Rectal smooth muscle tissue (tissue), 1 donor: ENCODE measurements around the gene CLDN19.

Source experiments
- H3K27ac ChIP-seq: one replicate; pipeline ENCODE4 v1.7.0; 2013; ENCODE audit warnings: low read depth, low read length, inconsistent platforms
- H3K27me3 ChIP-seq: one replicate; pipeline ENCODE4 v1.7.0; 2013; ENCODE audit warnings: low read length; ENCODE audit not compliant: control insufficient read depth, insufficient read depth
- H3K36me3 ChIP-seq: one replicate; pipeline ENCODE4 v1.7.0; 2013; ENCODE audit warnings: low read length; ENCODE audit not compliant: control insufficient read depth, insufficient read depth
- H3K4me1 ChIP-seq: one replicate; pipeline ENCODE4 v1.7.0; 2013; ENCODE audit warnings: low read length; ENCODE audit not compliant: control insufficient read depth, insufficient read depth
- H3K4me3 ChIP-seq: one replicate; pipeline ENCODE4 v1.7.0; 2013; ENCODE audit warnings: low read length
- H3K9ac ChIP-seq: one replicate; pipeline ENCODE4 v1.7.0; 2013; ENCODE audit warnings: low read length

CLDN19 gene

GRCh38 chr1:42743317-42744147 is 3.5 kb upstream of the CLDN19 start:
- H3K4me1 ChIP-seq = no peaks in the 10 kb centered on the region
- no peaks in the 10 kb centered on the region for H3K36me3 ChIP-seq
- no peak overlapping the region for H3K4me3 ChIP-seq
- H3K27ac ChIP-seq = no peak overlapping the region
- H3K9ac ChIP-seq = no peak overlapping the region
- no peaks in the 10 kb centered on the region for H3K27me3 ChIP-seq

GRCh38 chr1:42742617-42743316 is 2.7 kb upstream of the CLDN19 start:
- Histone ChIP-seq H3K4me3 (no peak overlapping the region), H3K27me3 (no peaks in the 10 kb centered on the region), H3K36me3 (no peaks in the 10 kb centered on the region), H3K9ac (no peak overlapping the region), H3K4me1 (no peaks in the 10 kb centered on the region), H3K27ac (no peak overlapping the region)

- H3K27me3 ChIP-seq = no peaks in the 10 kb centered on the region
- H3K36me3 ChIP-seq = no peaks in the 10 kb centered on the region
- no peak overlapping the region for H3K4me3 ChIP-seq
- no peak overlapping the region for H3K9ac ChIP-seq
- no peaks in the 10 kb centered on the region for H3K4me1 ChIP-seq
- no peak overlapping the region for H3K27ac ChIP-seq
Measured at GRCh38 chr1:42742141-42742540, 2.1 kb upstream of the CLDN19 start.

GRCh38 chr1:42741706-42742105 is 1.7 kb upstream of the CLDN19 start:
- Histone ChIP-seq H3K4me3 (no peak overlapping the region), H3K27ac (no peak overlapping the region), H3K27me3 (no peaks in the 10 kb centered on the region), H3K4me1 (no peaks in the 10 kb centered on the region), H3K9ac (no peak overlapping the region), H3K36me3 (no peaks in the 10 kb centered on the region)

- H3K27ac ChIP-seq = no peak overlapping the region
- H3K36me3 ChIP-seq = no peaks in the 10 kb centered on the region
- H3K9ac ChIP-seq = no peak overlapping the region
- H3K4me3 ChIP-seq = no peak overlapping the region
- H3K27me3 ChIP-seq = no peaks in the 10 kb centered on the region
- no peaks in the 10 kb centered on the region for H3K4me1 ChIP-seq
Measured at GRCh38 chr1:42740851-42741580, 980 bp upstream of the CLDN19 start.

GRCh38 chr1:42738678-42739226 is 1.3 kb downstream of the CLDN19 start:
- no peak overlapping the region for H3K4me3 ChIP-seq
- H3K4me1 ChIP-seq = no peaks in the 10 kb centered on the region
- H3K9ac ChIP-seq = no peak overlapping the region

GRCh38 chr1:42737986-42738677 is 1.9 kb downstream of the CLDN19 start:
- H3K4me3 ChIP-seq = no peak overlapping the region
- no peaks in the 10 kb centered on the region for H3K27me3 ChIP-seq
- no peak overlapping the region for H3K9ac ChIP-seq
- no peaks in the 10 kb centered on the region for H3K4me1 ChIP-seq
- H3K36me3 ChIP-seq = no peaks in the 10 kb centered on the region
- no peak overlapping the region for H3K27ac ChIP-seq

More at GRCh38 chr1:42738678-42739226, 1.3 kb downstream of the CLDN19 start:
- H3K27me3 ChIP-seq = no peaks in the 10 kb centered on the region
- H3K27ac ChIP-seq = no peak overlapping the region
- no peaks in the 10 kb centered on the region for H3K36me3 ChIP-seq

GRCh38 chr1:42737257-42737656 is 2.8 kb downstream of the CLDN19 start:
- no peaks in the 10 kb centered on the region for H3K36me3 ChIP-seq
- H3K4me1 ChIP-seq = no peaks in the 10 kb centered on the region
- H3K27me3 ChIP-seq = no peaks in the 10 kb centered on the region
- no peak overlapping the region for H3K4me3 ChIP-seq
- no peak overlapping the region for H3K27ac ChIP-seq
- H3K9ac ChIP-seq = no peak overlapping the region

GRCh38 chr1:42736571-42737200 is 3.4 kb downstream of the CLDN19 start:
- H3K4me1 ChIP-seq = no peaks in the 10 kb centered on the region
- H3K27ac ChIP-seq = no peak overlapping the region
- no peak overlapping the region for H3K9ac ChIP-seq
- no peaks in the 10 kb centered on the region for H3K36me3 ChIP-seq
- no peak overlapping the region for H3K4me3 ChIP-seq
- H3K27me3 ChIP-seq = no peaks in the 10 kb centered on the region

- Histone ChIP-seq H3K4me3 (no peak overlapping the region), H3K27ac (no peak overlapping the region), H3K36me3 (no peaks in the 10 kb centered on the region), H3K27me3 (no peaks in the 10 kb centered on the region), H3K9ac (no peak overlapping the region), H3K4me1 (no peaks in the 10 kb centered on the region)
Measured at GRCh38 chr1:42736152-42736551, 3.9 kb downstream of the CLDN19 start.

- no peak overlapping the region for H3K9ac ChIP-seq
- H3K27me3 ChIP-seq = no peaks in the 10 kb centered on the region
- H3K4me3 ChIP-seq = no peak overlapping the region
- H3K36me3 ChIP-seq = no peaks in the 10 kb centered on the region
- no peaks in the 10 kb centered on the region for H3K4me1 ChIP-seq
- H3K27ac ChIP-seq = no peak overlapping the region
Measured at GRCh38 chr1:42735477-42736105, 4.4 kb downstream of the CLDN19 start.
